GM19455 (cell line): ENCODE results near the gene C10orf143.

Experiments used
- ATAC-seq: cut with Tn5 transposase; IDR thresholded peaks from one replicate; pipeline ENCODE4 v1.9.1; 2021; ENCODE audit not compliant: unreplicated experiment

C10orf143 gene

GRCh38 chr10:130054021-130054420 is 56.6 kb downstream of the C10orf143 start:
- no peak for ATAC-seq

GRCh38 chr10:130053561-130053960 is 57.1 kb downstream of the C10orf143 start:
- no peak for ATAC-seq

GRCh38 chr10:130052193-130052592 is 58.4 kb downstream of the C10orf143 start:
- ATAC-seq, result no peak

GRCh38 chr10:130050721-130051120 is 59.9 kb downstream of the C10orf143 start:
- no peak for ATAC-seq

- no peak for ATAC-seq
These were observed 60.6 kb downstream of the C10orf143 start for GRCh38 chr10:130049987-130050386.

- ATAC-seq, result no peak
These were observed 61.4 kb downstream of the C10orf143 start for GRCh38 chr10:130049244-130049643.

GRCh38 chr10:130048081-130048480 is 62.5 kb downstream of the C10orf143 start:
- no peak for ATAC-seq

- ATAC-seq, result no peak
These were observed 63.3 kb downstream of the C10orf143 start for GRCh38 chr10:130047336-130047735.

- ATAC-seq, result no peak
These were observed 64.0 kb downstream of the C10orf143 start for GRCh38 chr10:130046591-130046990.

- no peak for ATAC-seq
These were observed 64.8 kb downstream of the C10orf143 start for GRCh38 chr10:130045801-130046321.

- no peak for ATAC-seq
These were observed 65.5 kb downstream of the C10orf143 start for GRCh38 chr10:130045091-130045652.

- ATAC-seq, result no peak
These were observed 66.3 kb downstream of the C10orf143 start for GRCh38 chr10:130044067-130045061.

GRCh38 chr10:130043491-130043890 is 67.1 kb downstream of the C10orf143 start:
- no peak for ATAC-seq

- no peak for ATAC-seq
These were observed 68.2 kb downstream of the C10orf143 start for GRCh38 chr10:130042381-130042780.

GRCh38 chr10:130041451-130042371 is 68.9 kb downstream of the C10orf143 start:
- no peak for ATAC-seq

- no peak for ATAC-seq
These were observed 69.8 kb downstream of the C10orf143 start for GRCh38 chr10:130040817-130041330.

GRCh38 chr10:130040351-130040750 is 70.3 kb downstream of the C10orf143 start:
- no peak for ATAC-seq

- ATAC-seq, result no peak
These were observed 71.5 kb downstream of the C10orf143 start for GRCh38 chr10:130039141-130039540.

- ATAC-seq, result no peak
These were observed 72.0 kb downstream of the C10orf143 start for GRCh38 chr10:130038611-130039109.

- ATAC-seq, result no peak
These were observed 72.5 kb downstream of the C10orf143 start for GRCh38 chr10:130038019-130038555.
